Heart left ventricle (tissue), 16 donors: ENCODE measurements around the gene ADARB1. TPM values are rescaled to one million over a fixed set of nuclear protein-coding genes. Genes with fewer than 3 reads are reported as not detected.

ENCODE experiments used
- ATAC-seq, 4 donors: fragments of 200-7000 bp; cut with Tn5 transposase; one replicate each; pipeline ENCODE4 v1.9.1; 2020 to 2022; ENCODE audit warnings: moderate library complexity in 4 of 4, mild to moderate bottlenecking in 3 of 4, moderate number of reproducible peaks in 1 of 4
- DNase-seq, 5 donors: peaks; one replicate each; pipeline ENCODE4 v3.0.0-alpha.2; 2020
- H3K27ac ChIP-seq, 12 donors: fragments of 200-600 bp; sonication (generic) in 4 of 12; one replicate each; pipeline versions ENCODE4 v1.5.0 to v1.8.0; 2016 to 2022; ENCODE audit warnings: mild to moderate bottlenecking in 2 of 12
- H3K27me3 ChIP-seq, 9 donors: fragments of 200-600 bp; sonication (generic) in 2 of 9; one replicate each; pipeline versions ENCODE4 v1.5.1 to v1.8.0; 2016 to 2022; ENCODE audit warnings: mild to moderate bottlenecking in 3 of 9
- H3K36me3 ChIP-seq, 9 donors: fragments of 200-600 bp; sonication (generic) in 2 of 9; one replicate each; pipeline versions ENCODE4 v1.5.0 to v1.8.0; 2018 to 2022; ENCODE audit warnings: mild to moderate bottlenecking in 2 of 9
- H3K4me1 ChIP-seq, 12 donors: fragments of 200-600 bp; sonication (generic) in 4 of 12; one replicate each; pipeline versions ENCODE4 v1.5.0 to v1.8.0; 2016 to 2022; ENCODE audit warnings: mild to moderate bottlenecking in 3 of 12
- H3K4me3 ChIP-seq, 12 donors: fragments of 200-600 bp; sonication (generic) in 4 of 12; one replicate each; pipeline versions ENCODE4 v1.5.0 to v1.8.0; 2017 to 2022; ENCODE audit warnings: mild to moderate bottlenecking in 9 of 12, moderate library complexity in 4 of 12
- H3K9me3 ChIP-seq, 12 donors: fragments of 200-600 bp; sonication (generic) in 4 of 12; one replicate each; pipeline versions ENCODE4 v1.5.0 to v1.8.0; 2016 to 2022; ENCODE audit warnings: mild to moderate bottlenecking in 1 of 12
- CTCF ChIP-seq, 12 donors: fragments of 200-600 bp; sonication (generic) in 4 of 12; IDR thresholded peaks; one replicate each; pipeline versions ENCODE4 v1.5.0 to v1.8.0; 2018 to 2022; ENCODE audit warnings: antibody characterized with exemption in 12 of 12, mild to moderate bottlenecking in 5 of 12
- POLR2A ChIP-seq, 2 donors: fragments of 450-650 bp; IDR thresholded peaks; one replicate each; pipeline ENCODE4 v1.6.1; 2017; ENCODE audit warnings: antibody characterized with exemption in 2 of 2, mild to moderate bottlenecking in 2 of 2, moderate library complexity in 2 of 2
- WGBS, 4 donors: extraction: QIAGEN DNeasy Blood & Tissue Kit in 2 of 4; methylation state at CpG; one replicate each; pipeline versions ENCODE4 v1.1.5 to v1.1.7; 2013 to 2018; 5-methylcytosine and 5-hydroxymethylcytosine counted together
- intact Hi-C, 10 donors: fragments of 100-400 bp; cut with DNase I; formaldehyde crosslinking; loops; one replicate each; pipeline versions ENCODE4 v1.11.1 to v1.14.2; 2022
- polyA plus RNA-seq, 2 donors: library from polyadenylated mRNA; stranded (reverse); fragments of 200-250 nt; gene quantifications; one replicate each; pipeline ENCODE4 v1.2.3, GENCODE V29; 2013
- total RNA-seq, 9 donors: library from RNA; depleted of rRNA in 2 of 9; stranded (reverse); fragments of >200 nt in 2 of 9; fragmentation: NEBNext Ultra II Directional in 3 of 9; extraction: Animal tissue kit (Norgen Biotek cat#: 25700) in 3 of 9; gene quantifications; one replicate each; pipeline versions ENCODE4 v1.1.0 to v1.2.4, GENCODE V29; 2016 to 2023
- donor health status: ischemic (EF 13 %, LVEDD 7.1; RV severe dilation, severe dysfunction).
- donor health status: healthy with polysubstance abuse.
- donor health status: DM: no; HTN: yes; CAD: no.
- donor health status: DM: no; HTN: no; CAD: no.
- donor health status: ischemic (EF 25% LVEDD 6.9; RV normal size, moderate dysfunction).
- donor health status: ischemic (EF 25% LVEDD 5.7; RV mildly dilated, moderate dysfunction).
- donor health status: healthy.
- donor health status: DM: yes; HTN: yes; CAD: no.
- donor health status: ischemic (EF 35%, LVEDD 5.7; RV mildly dilated, moderate dysfunction).
- donor health status: nonischemic (EF 11% LVEDD 7.7; RV severe dilation, severe dysfunction).
- donor health status: DM: yes; HTN: yes; CAD: no.
- donor health status: PGD.
- donor health status: ischemic (EF 29% LVEDD 5.4; RV normal size, mild dysfunction).
- donor health status: nonischemic (EF 23%, LVEDD 6.1; RV moderate dilation, normal function).

The ADARB1 gene
- total and polyA plus RNA-seq, 11 donors = 6.9 to 16.3 (median 12.0) TPM

- ATAC-seq (no peak), DNase-seq (no peak)
- H3K4me3 ChIP-seq = no peak overlapping the region
- TF ChIP-seq CTCF (IDR thresholded peaks at IDR 0.05) = no peak
- no peak for TF ChIP-seq POLR2A (IDR thresholded peaks at IDR 0.05)
- 85 to 92% (median 89%) methylated on average over 8 of the region's 8 CpGs for WGBS, 4 donors
- no peaks in the 10 kb centered on the region for H3K4me1 ChIP-seq
- H3K27ac ChIP-seq = no peak overlapping the region
- H3K27me3 ChIP-seq = peaks cover 0 to 24% (median 6%) of the 10 kb centered on the region in 9 donors
- intact Hi-C loops = no loop called here
- H3K9me3 ChIP-seq = no peaks in the 10 kb centered on the region
- no peaks in the 10 kb centered on the region for H3K36me3 ChIP-seq
Measured at GRCh38 chr21:45234965-45235364, 160.6 kb downstream of the ADARB1 start.

- WGBS, 4 donors = 77 to 91% (median 84%) methylated on average over 6 of the region's 6 CpGs
- H3K27me3 ChIP-seq = peaks cover 0 to 24% (median 6%) of the 10 kb centered on the region in 9 donors
- TF ChIP-seq CTCF (IDR thresholded peaks at IDR 0.05) = no peak
- no peaks in the 10 kb centered on the region for H3K9me3 ChIP-seq
- intact Hi-C loops = no loop called here
- H3K27ac ChIP-seq = no peak overlapping the region
- H3K36me3 ChIP-seq = no peaks in the 10 kb centered on the region
- H3K4me3 ChIP-seq = no peak overlapping the region
- no peaks in the 10 kb centered on the region for H3K4me1 ChIP-seq
- ATAC-seq = no peak
- DNase-seq = no peak
Measured at GRCh38 chr21:45235488-45235887, 161.1 kb downstream of the ADARB1 start.

- no peak overlapping the region for H3K4me3 ChIP-seq
- H3K9me3 ChIP-seq = peaks cover 0 to 9% (median 2%) of the 10 kb centered on the region in 12 donors
- ATAC-seq = no peak
- H3K4me1 ChIP-seq = no peaks in the 10 kb centered on the region
- DNase-seq = no peak
- intact Hi-C loops = no loop called here
- no peak overlapping the region for H3K27ac ChIP-seq
- TF ChIP-seq POLR2A (IDR thresholded peaks at IDR 0.05) = no peak
- no peak for TF ChIP-seq CTCF (IDR thresholded peaks at IDR 0.05)
- peaks cover 0 to 24% (median 6%) of the 10 kb centered on the region in 9 donors for H3K27me3 ChIP-seq
- H3K36me3 ChIP-seq = no peaks in the 10 kb centered on the region
- WGBS, 4 donors = 40 to 48% (median 42%) methylated on average over 2 of the region's 2 CpGs
Measured at GRCh38 chr21:45236481-45236880, 162.1 kb downstream of the ADARB1 start.

GRCh38 chr21:45237401-45237800, 163.0 kb downstream of the ADARB1 start:
- 89 to 94% (median 90%) methylated on average over 7 of the region's 7 CpGs for WGBS, 4 donors
- H3K36me3 ChIP-seq = no peaks in the 10 kb centered on the region
- no peak overlapping the region for H3K27ac ChIP-seq
- intact Hi-C loops = no loop called here
- DNase-seq (no peak), ATAC-seq (no peak)
- no peaks in the 10 kb centered on the region for H3K4me1 ChIP-seq
- no peak overlapping the region for H3K4me3 ChIP-seq
- TF ChIP-seq POLR2A (IDR thresholded peaks at IDR 0.05) (no peak), CTCF (IDR thresholded peaks at IDR 0.05) (no peak)
- peaks cover 0 to 19% (median 6%) of the 10 kb centered on the region in 9 donors for H3K27me3 ChIP-seq
- peaks cover 0 to 18% (median 10%) of the 10 kb centered on the region in 12 donors for H3K9me3 ChIP-seq
